DMS153 (cell line): ENCODE results near the gene STK32B.
"Not testable (repeated sequence)": the region's sequence is repeated elsewhere in the genome, so short reads cannot be mapped to it uniquely, and the experiment has no call there.

Experiments
- DNase-seq: peaks from one replicate; lab custom pipeline; 2025; lab: John Stamatoyannopoulos, UW

Gene STK32B

DNA sequence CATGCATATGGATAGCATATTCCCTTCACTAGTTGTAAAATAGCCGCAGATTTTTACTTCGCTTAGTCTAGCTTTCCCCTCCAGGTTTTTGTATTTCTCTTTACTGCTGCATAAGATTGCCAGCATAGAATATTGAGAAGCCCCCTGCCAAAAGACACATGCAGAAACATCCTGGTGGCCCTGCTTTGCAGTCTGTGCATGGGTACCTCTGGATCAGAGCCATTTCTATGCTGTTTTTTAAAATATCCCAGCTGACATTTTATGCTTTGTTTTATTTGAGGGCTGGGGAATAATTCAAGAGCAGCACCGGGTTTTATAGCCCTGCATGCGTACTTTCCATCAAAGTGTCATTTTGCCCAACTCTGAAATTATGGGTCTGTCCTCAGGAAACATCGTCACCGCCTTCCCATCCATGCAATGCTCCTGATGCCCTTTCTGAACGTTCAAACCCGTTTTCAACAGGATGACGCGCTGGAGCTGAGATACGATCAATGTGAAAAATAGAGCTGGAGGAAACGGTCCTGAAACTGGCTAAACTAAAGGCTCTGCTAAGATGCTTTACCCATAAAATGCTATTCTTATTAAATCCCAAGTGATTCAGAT lies 342.7 kb downstream of the STK32B start:
- no peak for DNase-seq

DNA sequence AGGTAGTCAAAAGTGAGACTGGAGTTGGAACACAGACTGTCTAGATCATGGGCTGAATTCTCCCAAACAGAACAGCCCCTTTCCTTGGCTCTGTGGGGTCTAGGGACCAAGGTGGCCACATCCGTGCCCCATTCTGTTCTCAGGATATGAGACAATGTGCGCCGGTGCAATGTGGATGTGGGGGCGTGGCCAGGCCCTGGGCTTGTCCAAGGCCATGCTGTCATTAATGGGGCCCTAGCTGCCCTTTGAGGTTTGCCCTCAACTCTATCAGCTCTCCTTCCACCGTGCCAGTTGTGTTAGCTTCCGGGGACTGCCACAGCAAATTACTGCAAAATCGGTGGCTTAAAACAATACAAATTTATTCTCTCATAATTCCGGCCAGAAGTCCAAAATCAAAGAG lies 344.5 kb downstream of the STK32B start:
- no peak for DNase-seq

- no peak for DNase-seq
These were observed 346.8 kb downstream of the STK32B start for GRCh38 chr4:5398056-5398455.

DNA sequence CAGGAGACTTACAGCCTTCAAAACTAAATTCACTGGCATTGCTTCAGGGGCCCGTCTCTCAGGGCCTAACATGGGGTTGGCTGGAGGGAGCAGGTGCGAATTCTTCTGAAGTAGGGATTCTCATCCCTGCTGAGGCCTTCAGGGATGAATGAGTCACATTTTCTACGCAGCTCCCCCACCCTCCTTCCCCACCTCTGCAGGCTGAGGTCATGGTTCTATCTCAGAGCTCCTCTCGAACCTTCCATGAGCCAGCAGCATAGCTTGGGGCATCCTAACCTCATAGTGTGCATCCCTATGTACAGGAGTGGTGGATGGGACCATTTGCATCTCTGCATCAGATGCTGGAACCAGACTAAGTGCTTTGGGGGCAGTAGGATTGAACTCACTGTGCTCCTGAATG lies 347.8 kb downstream of the STK32B start:
- DNase-seq, result no peak

GRCh38 chr4:5399790-5400421 lies 348.6 kb downstream of the STK32B start:
- no peak for DNase-seq

DNA sequence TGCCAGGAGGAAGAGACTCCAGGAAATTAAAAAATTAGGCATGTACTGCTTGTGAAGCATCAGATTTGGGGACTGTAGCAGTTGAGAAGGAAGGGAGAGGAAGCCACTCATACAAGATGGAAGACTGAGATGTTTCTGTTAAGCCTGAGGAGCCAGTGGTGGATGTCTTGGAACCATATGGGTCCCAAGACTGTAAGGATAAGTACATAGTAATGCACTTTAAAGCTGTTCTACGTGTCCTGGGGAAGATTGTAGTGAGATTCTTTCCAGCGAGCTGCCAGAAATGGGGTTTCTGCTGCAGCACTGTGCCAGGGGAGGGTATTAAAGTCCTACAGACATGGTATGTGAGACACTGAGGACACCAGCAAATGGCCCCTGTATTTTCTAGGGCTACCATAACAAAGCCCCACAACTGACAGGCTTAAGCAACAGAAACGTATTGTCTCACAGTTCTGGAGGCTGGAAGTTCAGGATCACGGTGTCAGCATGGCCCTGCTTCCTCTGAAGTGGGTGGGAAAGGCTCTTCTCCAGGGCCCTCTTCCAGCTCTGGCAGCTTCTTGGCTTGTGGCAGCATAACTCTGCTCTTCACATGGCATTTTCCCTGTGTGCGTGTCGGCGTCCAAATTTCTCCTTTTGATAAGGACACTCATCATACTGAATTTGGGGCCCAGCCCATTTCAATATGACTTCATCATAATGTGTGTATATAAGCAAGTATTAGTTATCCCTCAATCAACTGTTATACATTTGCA lies 352.6 kb downstream of the STK32B start:
- no peak for DNase-seq

GRCh38 chr4:5409237-5409636 lies 358.0 kb downstream of the STK32B start:
- no peak for DNase-seq

DNA sequence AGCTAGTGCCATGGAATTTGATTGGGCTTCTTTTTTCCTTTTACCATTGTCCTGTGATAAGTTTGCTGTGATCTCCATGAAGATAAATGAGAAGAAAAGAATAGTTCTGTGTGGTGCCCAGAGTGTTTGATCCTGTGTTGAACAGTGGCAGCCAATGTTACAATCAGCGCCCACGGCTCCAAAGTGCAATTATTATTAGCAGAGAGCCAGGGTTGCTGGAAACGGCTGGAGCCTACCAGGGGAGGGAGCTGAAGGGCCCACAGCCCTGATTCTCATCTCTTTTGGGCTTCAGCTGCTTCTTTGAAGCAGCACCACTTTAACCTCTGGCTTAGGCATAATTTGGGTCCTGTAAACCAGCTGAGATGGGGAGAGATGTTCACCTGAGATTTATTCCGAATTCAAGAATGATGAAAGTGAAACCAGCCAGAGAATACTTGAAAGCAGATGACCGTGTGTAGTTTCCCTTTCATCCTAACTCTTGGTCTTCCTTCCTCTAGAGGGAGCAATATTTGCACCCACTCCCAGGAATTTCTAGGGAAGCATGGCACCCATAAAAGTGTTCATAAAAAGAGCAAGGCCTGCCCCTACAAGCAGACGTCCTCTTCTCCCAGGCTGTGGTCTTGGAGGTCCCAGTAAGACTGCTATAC lies 358.8 kb downstream of the STK32B start:
- no peak for DNase-seq

DNA sequence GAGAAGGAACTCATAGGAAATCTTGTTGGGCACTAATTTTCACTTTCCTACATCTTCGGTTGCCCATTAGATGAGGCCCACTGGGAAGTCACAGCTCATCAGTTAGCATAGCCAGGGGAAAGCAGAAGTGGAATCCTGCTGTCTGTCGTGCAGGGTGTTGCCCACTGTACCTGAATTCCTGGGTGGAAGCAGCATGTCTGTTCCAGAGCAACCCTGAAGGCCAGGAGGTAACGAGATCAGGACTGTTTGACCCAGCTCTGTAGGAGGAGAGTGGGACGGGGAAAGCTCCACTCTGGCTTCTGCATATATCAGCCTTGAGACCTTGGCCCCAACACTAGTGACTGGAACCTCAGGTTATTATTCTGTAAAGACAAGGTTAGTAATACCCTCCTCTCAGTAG lies 361.0 kb downstream of the STK32B start:
- no peak for DNase-seq

- no peak for DNase-seq
These were observed 361.5 kb downstream of the STK32B start for GRCh38 chr4:5412751-5413150.

GRCh38 chr4:5416637-5417036 lies 365.4 kb downstream of the STK32B start:
- DNase-seq, result no peak

DNA sequence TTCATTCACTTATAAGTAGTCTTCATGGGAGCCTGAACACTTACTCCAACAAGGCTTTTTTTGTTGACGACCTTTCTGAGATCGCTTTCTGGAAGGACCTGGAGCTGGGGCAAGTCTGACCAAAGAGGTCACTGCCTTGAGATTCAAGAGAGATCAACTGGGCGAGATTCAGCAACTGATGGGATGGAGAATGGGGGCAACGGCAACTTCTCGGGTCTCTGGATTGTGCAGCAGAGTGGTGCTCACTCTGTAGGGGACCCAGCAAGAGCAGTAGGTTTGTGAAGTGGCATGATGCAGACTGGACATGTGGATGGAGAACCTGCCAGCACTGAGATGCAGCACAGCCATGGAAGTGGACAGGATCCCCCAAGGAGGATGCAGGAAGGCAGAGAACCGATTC lies 369.0 kb downstream of the STK32B start:
- no peak for DNase-seq

DNA sequence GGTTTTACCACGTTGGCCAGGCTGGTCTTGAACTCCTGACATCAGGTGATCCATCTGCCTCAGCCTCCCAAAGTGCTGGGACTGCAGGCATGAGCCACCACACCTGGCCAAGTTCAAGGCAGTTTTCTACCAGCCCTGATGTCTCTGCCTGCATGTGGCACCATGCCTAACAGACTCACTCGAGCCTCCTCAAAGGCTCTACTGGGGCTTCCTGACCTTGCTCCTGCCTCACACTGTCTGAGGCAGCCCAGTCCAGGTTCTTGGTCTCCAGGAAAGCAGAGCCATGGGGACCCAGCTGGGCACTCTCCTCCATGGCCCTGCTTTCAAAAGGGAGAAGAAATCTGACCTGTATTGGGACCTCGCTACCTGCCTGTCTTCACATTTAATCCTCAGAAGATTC lies 370.1 kb downstream of the STK32B start:
- DNase-seq, result no peak

DNA sequence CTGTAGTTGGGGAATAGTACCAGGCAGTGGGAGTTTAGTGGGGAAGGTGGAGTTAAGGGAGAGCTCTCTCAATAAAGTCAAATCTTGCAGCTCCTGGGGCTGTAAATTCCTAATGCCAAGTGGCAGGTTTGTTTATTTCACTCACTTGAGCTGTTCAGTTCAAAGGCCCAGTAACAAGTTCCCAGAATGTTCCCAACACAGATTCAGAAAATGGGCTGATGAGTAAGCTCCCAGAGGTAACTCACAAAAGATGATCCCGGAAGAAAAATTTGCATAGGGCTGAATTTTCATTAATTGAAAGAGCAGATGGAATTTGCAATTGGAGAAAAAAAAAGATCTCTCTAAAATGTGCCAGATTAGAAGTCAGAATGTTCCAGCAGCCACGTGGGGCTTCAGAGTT lies 370.9 kb downstream of the STK32B start:
- no peak for DNase-seq

- no peak for DNase-seq
These were observed 372.4 kb downstream of the STK32B start for GRCh38 chr4:5423670-5424069.

GRCh38 chr4:5424211-5424610 lies 372.9 kb downstream of the STK32B start:
- no peak for DNase-seq

DNA sequence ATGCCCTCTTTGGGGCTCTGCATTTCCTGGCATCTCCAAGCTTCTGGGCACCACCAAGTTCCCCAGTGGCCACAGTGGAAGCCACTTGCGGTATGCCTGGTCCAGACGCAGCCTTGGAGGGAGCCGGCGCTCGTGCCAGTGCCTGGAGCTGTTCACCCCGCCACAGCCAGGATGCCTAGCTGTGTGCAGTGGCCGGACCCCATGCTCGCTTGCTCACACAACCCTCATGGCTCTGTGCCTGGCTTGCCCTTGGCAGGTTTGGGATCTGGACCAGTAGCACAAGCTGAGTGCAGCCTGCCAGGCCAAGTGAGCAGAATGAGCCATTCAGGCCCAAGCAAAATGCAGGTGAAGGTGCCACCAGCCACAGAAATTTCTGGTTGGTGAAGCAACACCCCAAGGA lies 373.6 kb downstream of the STK32B start:
- DNase-seq, result no peak

DNA sequence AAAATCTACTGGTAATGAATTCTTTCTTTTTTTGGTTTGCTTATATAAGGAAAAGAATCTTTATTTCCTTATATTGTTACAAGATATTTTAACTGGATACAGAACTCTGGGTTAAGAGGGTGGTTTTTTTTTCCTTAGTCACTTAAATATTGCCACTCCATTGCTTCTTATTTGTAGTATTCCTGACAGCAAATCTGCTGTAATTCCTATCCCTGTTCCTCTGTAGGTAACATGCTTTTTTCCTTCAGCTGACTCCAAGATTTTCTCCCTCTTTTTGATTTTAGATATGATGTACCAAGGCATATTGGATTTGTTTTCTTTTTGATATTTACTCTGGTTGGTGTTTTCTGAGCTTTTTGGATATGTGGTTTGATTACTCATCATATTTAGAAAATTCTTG lies 378.5 kb downstream of the STK32B start:
- no peak for DNase-seq

- DNase-seq, result no peak
These were observed 381.9 kb downstream of the STK32B start for GRCh38 chr4:5433196-5433595.

GRCh38 chr4:5435201-5435600 lies 383.9 kb downstream of the STK32B start:
- no peak for DNase-seq

- no peak for DNase-seq
These were observed 384.5 kb downstream of the STK32B start for GRCh38 chr4:5435823-5436222.

DNA sequence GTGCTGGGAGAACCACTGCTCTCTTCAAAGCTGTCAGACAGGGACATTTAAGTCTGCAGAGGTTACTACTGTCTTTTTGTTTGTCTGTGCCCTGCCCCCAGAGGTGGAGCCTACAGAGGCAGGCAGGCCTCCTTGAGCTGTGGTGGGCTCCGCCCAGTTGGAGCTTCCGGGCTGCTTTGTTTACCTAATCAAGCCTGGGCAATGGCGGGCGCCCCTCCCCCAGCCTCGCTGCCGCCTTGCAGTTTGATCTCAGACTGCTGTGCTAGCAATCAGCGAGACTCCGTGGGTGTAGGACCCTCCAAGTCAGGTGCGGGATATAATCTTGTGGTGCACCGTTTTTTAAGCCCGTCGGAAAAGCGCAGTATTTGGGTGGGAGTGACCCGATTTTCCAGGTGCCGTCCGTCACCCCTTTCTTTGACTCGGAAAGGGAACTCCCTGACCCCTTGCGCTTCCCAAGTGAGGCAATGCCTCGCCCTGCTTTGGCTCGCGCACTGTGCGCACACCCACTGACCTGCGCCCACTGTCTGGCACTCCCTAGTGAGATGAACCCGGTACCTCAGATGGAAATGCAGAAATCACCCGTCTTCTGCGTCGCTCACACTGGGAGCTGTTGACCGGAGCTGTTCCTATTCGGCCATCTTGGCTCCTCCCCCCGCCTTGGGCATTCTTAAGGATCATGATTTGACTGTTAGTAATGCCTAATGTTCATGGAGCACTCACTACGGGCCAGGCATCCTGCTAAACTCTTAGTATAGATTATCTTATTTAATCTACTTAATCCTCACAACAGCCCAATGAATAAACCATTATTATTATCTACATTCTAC lies 392.9 kb downstream of the STK32B start:
- DNase-seq, result not testable (repeated sequence)
